Tibial artery (tissue), 4 donors: ENCODE results near the gene LIPG.
"Not testable (repeated sequence)": the region's sequence is repeated elsewhere in the genome, so short reads cannot be mapped to it uniquely, and the experiment has no call there.

Experiments
- DNase-seq, 2 donors: peaks; one replicate each; pipeline ENCODE4 v3.0.0-alpha.2; 2019
- H3K27ac ChIP-seq, 2 donors: fragments of 200-600 bp; sonication (generic) in 1 of 2; 1 replicate in 1 of 2; 2 replicates in 1 of 2; pipeline ENCODE4 v1.5.1; 2018 to 2019; ENCODE audit warnings: mild to moderate bottlenecking in 1 of 2
- H3K27me3 ChIP-seq, 2 donors: fragments of 200-600 bp; sonication (generic) in 1 of 2; one replicate each; pipeline versions ENCODE4 v1.5.1 to v1.6.0; 2016 to 2019
- H3K36me3 ChIP-seq, 3 donors: fragments of 200-600 bp; sonication (generic) in 2 of 3; one replicate each; pipeline ENCODE4 v1.5.1; 2016 to 2019; ENCODE audit warnings: mild to moderate bottlenecking in 2 of 3
- H3K4me1 ChIP-seq, 4 donors: fragments of 200-600 bp; sonication (generic) in 2 of 4; 1 replicate in 3 of 4; 2 replicates in 1 of 4; pipeline ENCODE4 v1.5.1; 2016 to 2019
- H3K4me3 ChIP-seq, 2 donors: fragments of 200-600 bp; sonication (generic) in 1 of 2; 1 replicate in 1 of 2; 2 replicates in 1 of 2; pipeline ENCODE4 v1.5.1; 2018 to 2019; ENCODE audit warnings: mild to moderate bottlenecking in 2 of 2
- H3K9me3 ChIP-seq, 3 donors: fragments of 200-600 bp; sonication (generic) in 1 of 3; one replicate each; pipeline ENCODE4 v1.5.1; 2016 to 2019
- CTCF ChIP-seq, 2 experiments: fragments of 200-600 bp in 1 of 2; fragments of 450-650 bp in 1 of 2; IDR thresholded peaks; one replicate each; pipeline ENCODE4 v1.5.1; 2017 to 2019; ENCODE audit warnings: antibody characterized with exemption in 2 of 2, mild to moderate bottlenecking in 1 of 2, moderate library complexity in 1 of 2
- intact Hi-C: fragments of 100-400 bp; cut with DNase I; formaldehyde crosslinking; loops from one replicate; pipeline ENCODE4 v1.15.0; 2023; ENCODE audit warnings: low total_unique reads

Gene LIPG

GRCh38 chr18:49519101-49519971, 42.5 kb upstream of the LIPG start:
- H3K4me3 ChIP-seq: no peak overlapping the region
- no peak overlapping the region for H3K27ac ChIP-seq
- no peaks in the 10 kb centered on the region for H3K4me1 ChIP-seq
- no peaks in the 10 kb centered on the region for H3K27me3 ChIP-seq
- H3K36me3 ChIP-seq: no peaks in the 10 kb centered on the region
- DNase-seq: no peak
- intact Hi-C loops: no loop called here
- H3K9me3 ChIP-seq: no peaks in the 10 kb centered on the region
- TF ChIP-seq CTCF (IDR thresholded peaks at IDR 0.05): no peak

DNA sequence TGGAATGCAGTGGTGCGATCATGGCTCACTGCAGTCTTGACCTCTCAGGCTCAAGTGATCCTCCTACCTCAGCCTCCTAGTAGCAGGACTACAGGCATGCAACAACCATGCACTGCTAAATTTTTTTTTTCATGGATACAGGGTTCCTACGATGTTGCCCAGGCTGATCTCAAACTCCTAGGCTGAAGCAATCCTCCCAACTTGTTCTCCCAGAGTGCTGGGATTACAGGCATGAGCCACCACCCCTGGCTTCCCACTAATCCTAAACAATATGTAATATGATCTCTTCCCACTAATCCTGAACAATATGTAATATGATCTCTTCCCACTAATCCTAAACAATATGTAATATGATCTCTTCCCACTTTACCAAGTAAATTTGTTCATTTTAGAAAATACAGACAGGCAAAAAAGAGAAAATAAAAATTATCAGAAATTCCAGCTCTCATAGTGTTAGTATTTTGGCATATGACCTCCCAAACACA, 41.2 kb upstream of the LIPG start:
- no peaks in the 10 kb centered on the region for H3K9me3 ChIP-seq
- DNase-seq: no peak
- no peak overlapping the region for H3K27ac ChIP-seq
- no peaks in the 10 kb centered on the region for H3K4me1 ChIP-seq
- intact Hi-C loops: no loop called here
- no peak overlapping the region for H3K4me3 ChIP-seq
- no peaks in the 10 kb centered on the region for H3K27me3 ChIP-seq
- no peak for TF ChIP-seq CTCF (IDR thresholded peaks at IDR 0.05)
- H3K36me3 ChIP-seq: no peaks in the 10 kb centered on the region

DNA sequence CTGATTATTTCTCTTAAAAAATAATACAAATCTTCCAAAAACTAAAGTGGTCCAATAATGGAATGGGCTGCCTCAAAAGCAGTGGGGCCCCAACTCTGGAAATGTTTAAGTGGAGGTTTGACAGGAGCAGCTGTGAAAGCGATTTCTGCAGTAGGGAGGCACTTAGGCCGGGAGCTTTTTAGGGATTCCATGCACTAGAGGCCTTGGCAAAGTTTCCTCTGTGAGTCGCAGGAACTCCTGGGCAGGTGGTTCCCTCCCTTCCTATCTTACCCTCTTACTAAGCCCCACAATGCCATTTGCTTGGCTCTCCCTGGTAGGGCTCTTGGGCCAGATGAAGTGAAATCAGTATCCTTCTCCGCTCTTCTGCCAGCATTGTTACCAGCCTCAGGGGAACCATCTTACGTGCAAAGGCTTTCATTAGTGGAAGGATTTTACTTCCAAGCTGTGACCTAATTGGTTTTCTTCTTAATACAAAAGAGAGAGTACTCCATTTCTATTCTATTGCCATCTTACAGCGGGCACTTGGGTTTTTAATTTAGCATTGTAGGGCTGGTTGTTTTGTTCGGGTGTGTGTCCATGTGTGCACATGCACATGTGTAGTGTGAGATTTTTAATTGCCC, 40.5 kb upstream of the LIPG start:
- intact Hi-C loops: no loop called here
- Histone ChIP-seq H3K9me3 (no peaks in the 10 kb centered on the region), H3K27me3 (no peaks in the 10 kb centered on the region), H3K4me1 (no peaks in the 10 kb centered on the region), H3K36me3 (no peaks in the 10 kb centered on the region), H3K27ac (no peak overlapping the region), H3K4me3 (no peak overlapping the region)
- no peak for DNase-seq
- no peak for TF ChIP-seq CTCF (IDR thresholded peaks at IDR 0.05)

DNA sequence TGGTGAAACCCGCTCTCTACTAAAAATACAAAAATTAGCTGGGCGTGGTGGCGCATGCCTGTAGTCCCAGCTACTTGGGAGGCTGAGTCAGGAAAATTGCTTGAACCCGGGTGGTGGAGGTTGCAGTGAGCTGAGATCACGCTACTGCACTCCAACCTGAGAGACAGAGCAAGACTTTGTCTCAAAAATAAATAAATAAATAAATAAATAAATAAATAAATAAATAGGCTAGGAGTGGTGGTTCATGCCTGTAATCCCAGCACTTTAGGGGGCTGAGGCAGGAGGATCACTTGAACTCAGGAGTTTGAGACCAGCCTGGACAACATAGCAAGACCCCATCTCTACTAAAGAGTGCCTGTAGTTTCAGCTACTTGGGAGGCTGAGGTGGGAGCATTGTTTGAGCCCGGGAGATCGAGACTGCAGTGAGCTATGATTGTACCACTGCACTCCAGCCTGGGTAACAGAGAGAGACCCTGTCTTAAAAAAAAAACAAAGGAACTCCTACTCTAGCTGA, 38.2 kb upstream of the LIPG start:
- H3K27ac ChIP-seq, H3K27me3 ChIP-seq, H3K9me3 ChIP-seq, DNase-seq, H3K36me3 ChIP-seq, H3K4me3 ChIP-seq, intact Hi-C loops, H3K4me1 ChIP-seq: not testable (repeated sequence)

- Histone ChIP-seq H3K27me3 (no peaks in the 10 kb centered on the region), H3K4me3 (no peak overlapping the region), H3K9me3 (no peaks in the 10 kb centered on the region)
Observed at GRCh38 chr18:49524349-49524748, 37.5 kb upstream of the LIPG start.

More at GRCh38 chr18:49524349-49524748, 37.5 kb upstream of the LIPG start:
- Histone ChIP-seq H3K4me1 (no peaks in the 10 kb centered on the region), H3K27ac (no peak overlapping the region), H3K36me3 (no peaks in the 10 kb centered on the region)
- DNase-seq: no peak
- no peak for TF ChIP-seq CTCF (IDR thresholded peaks at IDR 0.05)
- intact Hi-C loops: no loop called here
